ENCODE data around the gene DUSP22.

GRCh38 chr6:321158-321438 lies 28.8 kb downstream of the DUSP22 start:
- TF ChIP-seq, protein P1, sequence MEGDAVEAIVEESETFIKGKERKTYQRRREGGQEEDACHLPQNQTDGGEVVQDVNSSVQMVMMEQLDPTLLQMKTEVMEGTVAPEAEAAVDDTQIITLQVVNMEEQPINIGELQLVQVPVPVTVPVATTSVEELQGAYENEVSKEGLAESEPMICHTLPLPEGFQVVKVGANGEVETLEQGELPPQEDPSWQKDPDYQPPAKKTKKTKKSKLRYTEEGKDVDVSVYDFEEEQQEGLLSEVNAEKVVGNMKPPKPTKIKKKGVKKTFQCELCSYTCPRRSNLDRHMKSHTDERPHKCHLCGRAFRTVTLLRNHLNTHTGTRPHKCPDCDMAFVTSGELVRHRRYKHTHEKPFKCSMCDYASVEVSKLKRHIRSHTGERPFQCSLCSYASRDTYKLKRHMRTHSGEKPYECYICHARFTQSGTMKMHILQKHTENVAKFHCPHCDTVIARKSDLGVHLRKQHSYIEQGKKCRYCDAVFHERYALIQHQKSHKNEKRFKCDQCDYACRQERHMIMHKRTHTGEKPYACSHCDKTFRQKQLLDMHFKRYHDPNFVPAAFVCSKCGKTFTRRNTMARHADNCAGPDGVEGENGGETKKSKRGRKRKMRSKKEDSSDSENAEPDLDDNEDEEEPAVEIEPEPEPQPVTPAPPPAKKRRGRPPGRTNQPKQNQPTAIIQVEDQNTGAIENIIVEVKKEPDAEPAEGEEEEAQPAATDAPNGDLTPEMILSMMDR (conservative IDR thresholded peaks at IDR 0.05 in 1 of 2, IDR thresholded peaks at IDR 0.05 in 1 of 2; ENCODE audit: low read depth in 1 of 2, low read length in 2 of 2), result no peak
- no peak for TF ChIP-seq EZH2 (IDR thresholded peaks at IDR 0.05; ENCODE audit: low read length, missing control alignments)
